ENCODE data around the gene FGFR1OP2.

Gene FGFR1OP2

DNA sequence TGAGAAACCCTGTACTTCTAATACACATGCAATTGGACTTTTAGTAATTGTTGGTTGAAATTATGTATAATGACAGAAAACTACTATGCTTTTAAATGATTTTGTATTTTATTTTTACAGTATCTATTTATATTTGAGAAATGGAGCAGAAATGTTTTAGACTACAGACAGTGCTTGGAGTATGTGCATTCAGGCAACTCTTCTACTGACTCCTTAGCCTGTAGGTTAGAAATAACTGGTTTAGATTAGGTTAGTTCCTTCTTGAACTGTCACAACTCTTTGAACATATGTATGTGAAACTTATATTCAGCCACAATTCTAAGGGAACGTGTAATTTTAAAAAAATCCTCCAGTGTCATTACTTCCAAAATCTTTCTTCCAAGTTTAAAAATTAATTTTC is 1.7 kb downstream of the FGFR1OP2 start:
- TF ChIP-seq TAF1 (IDR thresholded peaks at IDR 0.05; ENCODE audit: borderline replicate concordance, insufficient read depth, low read length), result no peak
- TF ChIP-seq POLR2AphosphoS5 (IDR thresholded peaks at IDR 0.05; ENCODE audit: low read depth, low read length), result no peak
- no peak for TF ChIP-seq FOXP2 (optimal IDR thresholded peaks at IDR 0.05; ENCODE audit: borderline replicate concordance, extremely low read depth, extremely low read length, insufficient read depth)
- TF ChIP-seq, protein P1, sequence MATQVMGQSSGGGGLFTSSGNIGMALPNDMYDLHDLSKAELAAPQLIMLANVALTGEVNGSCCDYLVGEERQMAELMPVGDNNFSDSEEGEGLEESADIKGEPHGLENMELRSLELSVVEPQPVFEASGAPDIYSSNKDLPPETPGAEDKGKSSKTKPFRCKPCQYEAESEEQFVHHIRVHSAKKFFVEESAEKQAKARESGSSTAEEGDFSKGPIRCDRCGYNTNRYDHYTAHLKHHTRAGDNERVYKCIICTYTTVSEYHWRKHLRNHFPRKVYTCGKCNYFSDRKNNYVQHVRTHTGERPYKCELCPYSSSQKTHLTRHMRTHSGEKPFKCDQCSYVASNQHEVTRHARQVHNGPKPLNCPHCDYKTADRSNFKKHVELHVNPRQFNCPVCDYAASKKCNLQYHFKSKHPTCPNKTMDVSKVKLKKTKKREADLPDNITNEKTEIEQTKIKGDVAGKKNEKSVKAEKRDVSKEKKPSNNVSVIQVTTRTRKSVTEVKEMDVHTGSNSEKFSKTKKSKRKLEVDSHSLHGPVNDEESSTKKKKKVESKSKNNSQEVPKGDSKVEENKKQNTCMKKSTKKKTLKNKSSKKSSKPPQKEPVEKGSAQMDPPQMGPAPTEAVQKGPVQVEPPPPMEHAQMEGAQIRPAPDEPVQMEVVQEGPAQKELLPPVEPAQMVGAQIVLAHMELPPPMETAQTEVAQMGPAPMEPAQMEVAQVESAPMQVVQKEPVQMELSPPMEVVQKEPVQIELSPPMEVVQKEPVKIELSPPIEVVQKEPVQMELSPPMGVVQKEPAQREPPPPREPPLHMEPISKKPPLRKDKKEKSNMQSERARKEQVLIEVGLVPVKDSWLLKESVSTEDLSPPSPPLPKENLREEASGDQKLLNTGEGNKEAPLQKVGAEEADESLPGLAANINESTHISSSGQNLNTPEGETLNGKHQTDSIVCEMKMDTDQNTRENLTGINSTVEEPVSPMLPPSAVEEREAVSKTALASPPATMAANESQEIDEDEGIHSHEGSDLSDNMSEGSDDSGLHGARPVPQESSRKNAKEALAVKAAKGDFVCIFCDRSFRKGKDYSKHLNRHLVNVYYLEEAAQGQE (IDR thresholded peaks at IDR 0.05; ENCODE audit: insufficient read depth in 1 of 2, low read depth in 2 of 2, low read length in 2 of 2), result no peak
- TF ChIP-seq SIN3A (IDR thresholded peaks at IDR 0.05; ENCODE audit: borderline replicate concordance, insufficient read depth, low read length), result no peak

- TF ChIP-seq FOXP2 (optimal IDR thresholded peaks at IDR 0.05; ENCODE audit: borderline replicate concordance, extremely low read depth, extremely low read length, insufficient read depth) (no peak), TAF1 (IDR thresholded peaks at IDR 0.05; ENCODE audit: borderline replicate concordance, insufficient read depth, low read length) (no peak), SIN3A (IDR thresholded peaks at IDR 0.05; ENCODE audit: borderline replicate concordance, insufficient read depth, low read length) (no peak), POLR2AphosphoS5 (IDR thresholded peaks at IDR 0.05; ENCODE audit: low read depth, low read length) (no peak)
- TF ChIP-seq, protein P1 (IDR thresholded peaks at IDR 0.05; ENCODE audit: insufficient read depth in 1 of 2, low read depth in 2 of 2, low read length in 2 of 2), result no peak
These were observed 2.4 kb downstream of the FGFR1OP2 start for GRCh38 chr12:26940516-26941214.

- TF ChIP-seq POLR2AphosphoS5 (IDR thresholded peaks at IDR 0.05; ENCODE audit: low read depth, low read length) (no peak), TAF1 (IDR thresholded peaks at IDR 0.05; ENCODE audit: borderline replicate concordance, insufficient read depth, low read length) (no peak), FOXP2 (optimal IDR thresholded peaks at IDR 0.05; ENCODE audit: borderline replicate concordance, extremely low read depth, extremely low read length, insufficient read depth) (no peak), SIN3A (IDR thresholded peaks at IDR 0.05; ENCODE audit: borderline replicate concordance, insufficient read depth, low read length) (no peak)
- TF ChIP-seq, protein P1 (IDR thresholded peaks at IDR 0.05; ENCODE audit: insufficient read depth in 1 of 2, low read depth in 2 of 2, low read length in 2 of 2), result no peak
These were observed 2.9 kb downstream of the FGFR1OP2 start for GRCh38 chr12:26941215-26941594.

DNA sequence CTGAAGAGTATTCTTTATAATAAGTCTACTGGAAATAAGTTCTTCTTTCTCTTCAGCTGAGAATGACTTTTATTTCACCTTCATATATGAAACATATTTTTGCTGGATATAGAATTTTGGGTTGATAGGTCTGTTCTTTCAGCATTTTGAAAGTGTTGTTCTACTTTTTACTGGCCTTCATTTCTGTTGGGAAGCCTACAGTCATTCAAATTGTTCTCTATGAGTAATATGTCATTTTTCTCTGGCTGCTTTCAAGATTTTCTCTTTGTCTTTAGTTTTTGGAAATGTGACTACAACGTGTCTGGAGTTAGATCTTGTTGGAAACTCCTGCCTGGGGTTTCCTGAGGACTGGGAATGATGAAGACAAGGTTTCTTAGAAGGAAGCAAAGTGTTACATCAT is 10.0 kb downstream of the FGFR1OP2 start:
- TF ChIP-seq SIN3A (IDR thresholded peaks at IDR 0.05; ENCODE audit: borderline replicate concordance, insufficient read depth, low read length), result no peak
- no peak for TF ChIP-seq TAF1 (IDR thresholded peaks at IDR 0.05; ENCODE audit: borderline replicate concordance, insufficient read depth, low read length)
- no peak for TF ChIP-seq POLR2AphosphoS5 (IDR thresholded peaks at IDR 0.05; ENCODE audit: low read depth, low read length)
- TF ChIP-seq, protein P1 (IDR thresholded peaks at IDR 0.05; ENCODE audit: insufficient read depth in 1 of 2, low read depth in 2 of 2, low read length in 2 of 2), result no peak
- TF ChIP-seq FOXP2 (optimal IDR thresholded peaks at IDR 0.05; ENCODE audit: borderline replicate concordance, extremely low read depth, extremely low read length, insufficient read depth), result no peak
